HG03108 (cell line): ENCODE data around the gene TPST2.

Experiments used
- ATAC-seq: cut with Tn5 transposase; IDR thresholded peaks from one replicate; pipeline ENCODE4 v1.9.1; 2021; ENCODE audit warnings: moderate library complexity; ENCODE audit not compliant: unreplicated experiment

TPST2 gene

GRCh38 chr22:26503758-26504157 lies 86.2 kb downstream of the TPST2 start:
- no peak for ATAC-seq

GRCh38 chr22:26502688-26503561 lies 87.0 kb downstream of the TPST2 start:
- no peak for ATAC-seq

- ATAC-seq, result no peak
These were observed 87.9 kb downstream of the TPST2 start for GRCh38 chr22:26501996-26502395.

GRCh38 chr22:26499188-26499703 lies 90.7 kb downstream of the TPST2 start:
- ATAC-seq, result no peak

- no peak for ATAC-seq
These were observed 93.5 kb downstream of the TPST2 start for GRCh38 chr22:26496456-26496855.

GRCh38 chr22:26494506-26494905 lies 95.4 kb downstream of the TPST2 start:
- ATAC-seq, result no peak

GRCh38 chr22:26492220-26492619 lies 97.7 kb downstream of the TPST2 start:
- no peak for ATAC-seq

GRCh38 chr22:26489447-26490036 lies 100.4 kb downstream of the TPST2 start:
- ATAC-seq, result no peak

GRCh38 chr22:26487996-26488395 lies 101.9 kb downstream of the TPST2 start:
- no peak for ATAC-seq

GRCh38 chr22:26486394-26486793 lies 103.5 kb downstream of the TPST2 start:
- no peak for ATAC-seq

GRCh38 chr22:26485806-26486390 lies 104.0 kb downstream of the TPST2 start:
- no peak for ATAC-seq

GRCh38 chr22:26485013-26485412 lies 104.9 kb downstream of the TPST2 start:
- no peak for ATAC-seq

GRCh38 chr22:26484360-26484706 lies 105.6 kb downstream of the TPST2 start:
- ATAC-seq, result no peak

- peak; percentile 45 for ATAC-seq
These were observed 106.2 kb downstream of the TPST2 start, which contains the start of the genes HPS4 and SRRD for GRCh38 chr22:26483439-26484359. TSS of gene HPS4 (minus strand) at chr22:26483783. CDS start at chr22:26481762, 2,021 bp downstream. TSS of gene SRRD (plus strand) at chr22:26483877. CDS start at chr22:26483891, 14 bp downstream.

- ATAC-seq, result no peak
These were observed 106.9 kb downstream of the TPST2 start for GRCh38 chr22:26483043-26483438.

- ATAC-seq, result no peak
These were observed 107.8 kb downstream of the TPST2 start for GRCh38 chr22:26482161-26482560.

GRCh38 chr22:26481694-26482093 lies 108.2 kb downstream of the TPST2 start:
- ATAC-seq, result no peak

GRCh38 chr22:26481112-26481693 lies 108.7 kb downstream of the TPST2 start:
- ATAC-seq, result no peak

GRCh38 chr22:26480611-26480932 lies 109.4 kb downstream of the TPST2 start:
- no peak for ATAC-seq

- no peak for ATAC-seq
These were observed 109.9 kb downstream of the TPST2 start for GRCh38 chr22:26479792-26480610.
